Epithelial cell of esophagus (primary cell): Measurements from ENCODE around the gene KIF16B.

Experiments
- DNase-seq: peaks from one replicate; pipeline ENCODE4 v3.0.0; 2010; ENCODE audit warnings: low read depth
- H3K4me3 ChIP-seq: 2 replicates; pipeline ENCODE4 v1.5.1; 2011; ENCODE audit warnings: mild to moderate bottlenecking, low read length, control low read depth
- CTCF ChIP-seq: IDR thresholded peaks from 2 replicates; pipeline ENCODE4 v1.5.1; 2011; ENCODE audit warnings: low read depth, mild to moderate bottlenecking, low read length, control low read depth, inconsistent platforms; ENCODE audit not compliant: insufficient read depth; ENCODE audit errors: missing control alignments

The KIF16B gene

GRCh38 chr20:16580620-16581019, 7.4 kb upstream of the KIF16B start:
- no peak for DNase-seq
- no peak overlapping the region for H3K4me3 ChIP-seq
- TF ChIP-seq CTCF = peak; percentile 3

DNA sequence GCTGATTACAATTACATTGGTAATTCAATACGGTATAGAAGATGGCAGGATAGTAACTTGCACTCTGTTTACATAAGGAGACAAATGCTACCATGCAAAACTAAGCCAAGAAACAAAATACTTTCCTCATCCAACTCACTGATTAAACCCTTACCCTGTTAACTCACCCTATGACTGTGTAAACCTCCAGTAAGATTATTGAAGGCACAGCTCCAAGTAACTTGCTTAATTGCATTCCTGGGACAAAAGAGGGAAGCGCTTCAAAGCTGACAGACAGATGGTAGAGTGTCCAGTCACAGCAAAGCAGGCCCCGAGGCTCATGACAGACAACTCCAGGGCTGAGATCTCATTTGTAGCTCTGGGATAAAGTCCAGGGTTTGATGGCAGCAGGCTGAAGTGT, 6.9 kb upstream of the KIF16B start:
- TF ChIP-seq CTCF = no peak
- no peak overlapping the region for H3K4me3 ChIP-seq
- peak; percentile 95 for DNase-seq

DNA sequence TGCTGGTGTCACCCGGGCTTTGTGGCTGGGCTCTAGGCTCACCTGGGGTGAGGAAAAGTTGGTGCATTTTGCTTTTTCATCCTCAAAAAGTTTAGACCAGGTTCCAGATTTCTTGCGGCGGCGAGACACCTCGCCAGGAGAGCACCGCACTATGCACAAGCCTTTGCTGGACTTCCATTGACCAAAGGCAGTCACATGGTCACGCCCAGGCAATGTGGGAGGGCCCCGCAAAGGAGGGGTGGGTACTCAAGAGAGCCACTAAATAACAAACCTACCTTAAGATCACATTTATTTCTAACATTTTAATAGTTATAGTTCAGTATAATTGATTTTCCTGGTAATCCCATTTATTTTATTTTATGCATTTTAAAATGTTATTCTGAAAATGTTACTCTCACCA, 3.0 kb upstream of the KIF16B start:
- DNase-seq = no peak
- TF ChIP-seq CTCF = no peak
- no peak overlapping the region for H3K4me3 ChIP-seq

DNA sequence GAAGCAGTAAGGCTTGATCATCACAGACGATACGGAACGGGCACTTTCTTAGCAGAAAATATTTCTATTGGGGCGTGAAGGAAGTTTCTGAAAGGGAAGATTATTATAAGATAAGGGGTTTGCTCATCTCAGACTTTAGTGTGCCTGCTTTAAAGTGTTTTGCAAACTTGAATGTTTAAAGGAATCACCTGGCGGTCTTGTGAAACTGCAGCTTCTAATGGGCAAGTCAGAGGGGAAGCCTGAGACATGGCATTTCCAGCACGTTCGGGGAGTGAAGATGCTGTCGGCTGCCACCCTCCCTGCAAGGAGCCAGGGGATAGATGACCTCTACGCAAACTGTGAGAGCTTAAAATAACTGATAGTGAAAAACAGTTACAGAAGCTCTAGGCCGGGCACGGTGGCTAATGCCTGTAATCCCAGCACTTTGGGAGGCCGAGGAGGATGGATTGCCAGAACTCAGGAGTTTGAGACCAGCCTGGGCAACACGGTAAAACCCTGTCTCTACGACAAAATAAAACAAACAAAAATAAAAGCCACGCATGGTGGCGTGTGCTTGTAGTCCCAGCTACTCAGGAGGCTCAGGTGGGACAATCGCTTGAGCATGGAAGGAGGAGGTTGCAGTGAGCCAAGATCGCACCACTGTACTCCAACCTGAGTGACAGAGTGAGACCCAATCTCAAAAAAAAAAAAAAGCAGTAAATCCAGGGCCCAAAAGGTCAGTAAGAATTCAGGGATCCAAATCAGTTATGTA, 2.3 kb upstream of the KIF16B start:
- peak overlapping the region; percentile 53 for H3K4me3 ChIP-seq
- no peak for DNase-seq
- no peak for TF ChIP-seq CTCF

DNA sequence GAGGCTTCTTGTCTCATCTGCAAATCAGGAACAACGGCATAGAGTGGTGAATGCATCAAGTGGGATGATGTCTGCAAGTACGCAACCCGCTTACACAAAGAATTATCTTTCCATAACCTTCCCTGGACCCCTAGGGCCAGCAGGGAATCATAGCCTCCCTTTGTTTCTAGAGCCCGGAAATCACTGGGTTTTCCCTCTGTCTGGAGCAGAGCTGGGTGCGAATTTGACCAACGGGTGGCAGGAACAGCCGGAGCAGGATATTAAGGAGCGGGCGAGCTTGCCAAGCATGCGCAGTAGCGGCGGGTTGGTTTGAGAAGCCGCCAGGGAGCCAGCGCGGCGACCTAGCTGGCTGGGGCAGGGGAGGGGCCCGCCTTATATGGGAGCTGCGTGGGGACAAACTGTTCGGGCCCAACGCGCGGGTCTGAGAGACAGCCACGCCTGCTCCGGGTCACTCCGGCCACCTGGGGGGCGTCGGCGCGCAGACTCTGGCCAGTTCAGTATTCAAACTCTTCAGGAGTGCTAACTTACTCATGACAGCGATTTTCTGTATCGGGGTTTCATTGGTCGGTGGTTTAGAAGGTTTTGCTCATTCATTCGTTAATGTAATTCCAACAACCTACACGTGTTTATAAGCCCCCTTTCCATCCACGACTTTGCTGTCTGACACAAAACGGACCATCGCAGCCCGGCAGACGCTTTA, 1.6 kb upstream of the KIF16B start:
- peak; percentile 82 for DNase-seq
- H3K4me3 ChIP-seq = peak overlapping the region; percentile 53
- TF ChIP-seq CTCF = no peak

DNA sequence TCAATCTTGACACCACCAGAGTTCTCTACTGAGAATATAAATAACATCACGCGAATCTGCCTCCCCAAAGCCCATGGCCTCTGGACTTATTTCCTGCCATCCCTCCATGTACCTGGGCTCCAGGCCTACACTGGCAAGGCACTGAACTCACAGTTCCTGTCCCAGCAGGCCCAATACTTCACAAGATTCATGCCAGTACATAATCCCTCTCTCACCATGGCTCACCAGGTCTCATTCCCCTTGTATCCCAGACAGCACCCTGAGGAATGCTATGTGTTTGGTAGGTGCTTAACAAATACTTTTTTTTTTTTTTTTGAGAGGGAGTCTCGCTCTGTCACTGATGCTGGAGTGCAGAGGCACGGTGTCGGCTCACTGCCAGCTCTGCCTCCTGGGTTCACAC, 1.9 kb downstream of the KIF16B start:
- no peak for TF ChIP-seq CTCF
- DNase-seq = peak; percentile 91
- no peak overlapping the region for H3K4me3 ChIP-seq
